Erythroblast (primary cell): ENCODE measurements around the gene SMOC2.

Experiments used
- GATA1 ChIP-seq: IDR thresholded peaks from 2 replicates; pipeline ENCODE4 v1.6.1; 2011; ENCODE audit warnings: low read depth, mild to moderate bottlenecking, control low read depth, low read length, moderate library complexity
- POLR2A ChIP-seq: IDR thresholded peaks from 2 replicates; pipeline ENCODE4 v1.6.1; 2011; ENCODE audit warnings: mild to moderate bottlenecking, low read length

DNA sequence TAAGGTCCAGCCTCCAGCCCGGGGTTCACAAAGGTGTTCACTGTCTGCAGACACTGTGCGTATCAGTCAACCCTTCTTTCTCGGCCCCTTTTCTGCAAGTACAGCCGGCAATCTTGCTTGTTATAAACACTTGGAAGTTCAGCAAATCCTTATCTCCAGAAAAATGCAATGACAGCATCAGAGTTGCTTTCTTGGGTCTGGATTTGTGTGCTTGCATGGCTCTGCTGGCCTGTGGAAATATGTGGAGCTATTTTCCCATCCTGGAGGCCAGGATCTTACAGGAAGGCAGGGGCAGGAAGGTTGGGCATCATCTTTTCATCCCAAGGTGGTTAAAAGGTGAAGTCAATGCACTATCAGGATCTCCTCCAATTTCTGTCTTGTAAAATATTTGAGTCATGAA lies 100.3 kb downstream of the SMOC2 start:
- no peak for TF ChIP-seq POLR2A
- TF ChIP-seq GATA1: no peak
